ENCODE results near the gene PIAS1. TPM values are rescaled to one million over a fixed set of nuclear protein-coding genes. Genes with fewer than 3 reads are reported as not detected.
"Not testable (repeated sequence)": the region's sequence is repeated elsewhere in the genome, so short reads cannot be mapped to it uniquely, and the experiment has no call there.

Gene PIAS1
- polyA plus RNA-seq, 2 of the 4 experiments (the other 2 are of a cell fraction) = 23.2 to 49.5 TPM

DNA sequence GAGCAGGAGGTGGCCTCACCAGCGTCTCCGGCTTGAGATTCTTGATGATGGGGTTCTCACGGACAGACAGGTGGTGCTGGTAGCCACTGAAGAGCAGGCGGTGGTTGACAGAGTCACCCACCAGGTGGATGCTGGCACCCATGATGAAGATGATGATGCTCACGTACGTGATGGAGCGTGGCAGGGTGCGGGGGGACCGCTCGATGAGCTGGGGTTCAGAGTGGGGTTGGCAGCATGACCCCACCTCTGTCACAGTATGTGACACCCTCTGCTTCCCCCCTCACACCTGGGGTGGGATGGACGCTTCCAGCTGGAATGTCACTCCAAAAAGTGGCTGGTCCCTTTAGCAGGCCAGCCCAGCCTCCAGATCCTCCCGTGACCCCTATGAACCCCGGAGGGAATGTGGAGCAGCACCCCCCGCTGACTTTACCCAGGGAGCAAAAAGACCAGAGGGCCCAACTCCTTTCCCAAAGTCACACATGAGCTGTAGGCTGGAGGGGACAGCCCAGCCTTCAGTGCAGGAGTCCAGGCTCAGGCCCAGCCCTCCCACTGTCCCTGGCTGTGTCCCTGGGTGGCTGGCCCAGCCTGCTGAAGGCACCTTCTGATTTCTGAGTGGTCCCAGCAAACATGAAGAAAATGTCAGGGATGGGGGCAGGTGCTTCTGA lies 157.7 kb downstream of the PIAS1 start:
- H3K9me3 ChIP-seq = no peaks in the 10 kb centered on the region
- POLR2A ChIA-PET = interaction anchor here (0.6 kb wide), 1 partner anchor 158 kb away, joined by 3 read pairs; the partner anchor contains the start of gene PIAS1
- H3K4me2 ChIP-seq = no peak overlapping the region
- no peak overlapping the region for H3K27ac ChIP-seq
- WGBS (ENCODE audit: missing lambda C conversion rate) = 92% methylated on average over 14 of the region's 14 CpGs
- no peaks in the 10 kb centered on the region for H3K4me1 ChIP-seq
- FAIRE-seq (no peak), DNase-seq (ENCODE audit: low read depth in 1 of 2, low spot score in 1 of 2) (no peak), ATAC-seq (no peak)
- no peak overlapping the region for H3K4me3 ChIP-seq
- CTCF ChIA-PET = interaction anchor here (0.8 to 3.2 kb wide), 13 partner anchors 9 to 756 kb away, joined by 3 to 42 read pairs (median 10); partner anchors contain the start of gene CLN6
- TF ChIP-seq EHF (CRISPR knock-in tag; IDR thresholded peaks at IDR 0.05) (no peak), POLR2AphosphoS2 (conservative IDR thresholded peaks at IDR 0.05; ENCODE audit: low read length) (no peak), BHLHE40 (IDR thresholded peaks at IDR 0.05; ENCODE audit: low read depth, low read length) (no peak), RNF2 (IDR thresholded peaks at IDR 0.05; ENCODE audit: borderline replicate concordance, low read depth) (no peak), HOXB13 (CRISPR knock-in tag; IDR thresholded peaks at IDR 0.05; ENCODE audit: low read depth) (no peak), RCOR1 (IDR thresholded peaks at IDR 0.05; ENCODE audit: low read depth, low read length) (no peak)

- H3K9me3 ChIP-seq; CTCF ChIA-PET; ATAC-seq; H3K4me3 ChIP-seq; H3K27ac ChIP-seq; POLR2A ChIA-PET; FAIRE-seq; H3K4me2 ChIP-seq; H3K4me1 ChIP-seq; DNase-seq (ENCODE audit: low read depth in 1 of 2, low spot score in 1 of 2): not testable (repeated sequence)
- peak; percentile 20 for TF ChIP-seq MAFK (IDR thresholded peaks at IDR 0.05; ENCODE audit: partially characterized antibody)
- WGBS (ENCODE audit: missing lambda C conversion rate) = 95% methylated on average over 6 of the region's 6 CpGs
These were observed 159.4 kb downstream of the PIAS1 start for GRCh38 chr15:68213491-68213845.

DNA sequence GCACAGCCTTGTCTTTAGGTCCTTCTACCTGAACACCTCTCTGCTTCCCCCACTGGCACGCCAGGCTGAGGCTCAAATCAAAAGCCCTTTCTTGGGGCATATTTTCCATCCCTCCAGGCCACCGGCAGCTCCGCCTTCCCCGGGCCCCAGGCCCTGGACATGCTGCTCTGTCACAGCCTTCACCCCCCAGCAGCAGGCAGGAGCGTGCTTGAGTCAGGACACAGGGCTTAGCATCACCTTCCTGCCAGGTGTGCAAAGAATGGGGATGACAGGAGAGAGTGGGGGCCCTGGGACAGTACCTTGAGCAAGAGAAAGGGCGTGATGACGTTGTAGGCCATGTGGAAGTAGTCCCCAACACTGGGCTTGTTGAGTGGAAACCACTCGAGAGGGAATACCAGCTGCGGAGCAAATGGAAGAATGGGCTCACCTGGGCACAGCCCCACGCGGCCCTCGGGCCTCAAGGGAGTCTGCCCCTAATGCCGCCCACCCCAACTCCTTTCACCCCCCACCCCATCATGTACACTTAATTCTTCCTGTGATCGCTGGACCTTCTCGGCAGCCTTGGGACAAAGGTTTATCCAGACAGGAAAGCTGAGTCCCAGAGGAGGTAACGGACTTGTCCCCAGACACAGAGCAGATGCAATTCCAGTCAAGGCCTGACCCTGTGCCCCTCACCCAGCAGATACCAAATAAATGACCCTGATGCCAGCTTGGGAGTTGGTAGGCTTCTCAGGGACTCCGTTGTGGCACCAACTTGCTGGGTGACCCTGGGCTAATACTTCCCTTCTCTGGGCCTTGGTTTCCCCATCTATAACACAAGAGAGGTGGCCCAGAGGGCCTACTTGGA lies 160.1 kb downstream of the PIAS1 start:
- ChIA-PET POLR2A (no interaction called here), CTCF (no interaction called here)
- 93% methylated on average over 16 of the region's 17 CpGs for WGBS (ENCODE audit: missing lambda C conversion rate)
- TF ChIP-seq, protein P1, sequence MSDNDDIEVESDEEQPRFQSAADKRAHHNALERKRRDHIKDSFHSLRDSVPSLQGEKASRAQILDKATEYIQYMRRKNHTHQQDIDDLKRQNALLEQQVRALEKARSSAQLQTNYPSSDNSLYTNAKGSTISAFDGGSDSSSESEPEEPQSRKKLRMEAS (IDR thresholded peaks at IDR 0.05) = no peak
- TF ChIP-seq EHF (CRISPR knock-in tag; IDR thresholded peaks at IDR 0.05) (no peak), SREBF2 (IDR thresholded peaks at IDR 0.05) (no peak), RCOR1 (IDR thresholded peaks at IDR 0.05; ENCODE audit: low read depth, low read length) (no peak), CBX8 (IDR thresholded peaks at IDR 0.05) (no peak), NPAS2 (CRISPR knock-in tag; IDR thresholded peaks at IDR 0.05; ENCODE audit: borderline replicate concordance) (no peak)
- TF ChIP-seq, protein P2, sequence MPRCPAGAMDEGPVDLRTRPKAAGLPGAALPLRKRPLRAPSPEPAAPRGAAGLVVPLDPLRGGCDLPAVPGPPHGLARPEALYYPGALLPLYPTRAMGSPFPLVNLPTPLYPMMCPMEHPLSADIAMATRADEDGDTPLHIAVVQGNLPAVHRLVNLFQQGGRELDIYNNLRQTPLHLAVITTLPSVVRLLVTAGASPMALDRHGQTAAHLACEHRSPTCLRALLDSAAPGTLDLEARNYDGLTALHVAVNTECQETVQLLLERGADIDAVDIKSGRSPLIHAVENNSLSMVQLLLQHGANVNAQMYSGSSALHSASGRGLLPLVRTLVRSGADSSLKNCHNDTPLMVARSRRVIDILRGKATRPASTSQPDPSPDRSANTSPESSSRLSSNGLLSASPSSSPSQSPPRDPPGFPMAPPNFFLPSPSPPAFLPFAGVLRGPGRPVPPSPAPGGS (IDR thresholded peaks at IDR 0.05) = no peak
- H3K4me1 ChIP-seq = no peaks in the 10 kb centered on the region
- DNase-seq (ENCODE audit: low read depth in 1 of 2, low spot score in 1 of 2) (no peak), ATAC-seq (no peak), FAIRE-seq (no peak)
- no peak overlapping the region for H3K27ac ChIP-seq
- no peaks in the 10 kb centered on the region for H3K9me3 ChIP-seq
- no peak overlapping the region for H3K4me3 ChIP-seq
- no peak overlapping the region for H3K4me2 ChIP-seq

DNA sequence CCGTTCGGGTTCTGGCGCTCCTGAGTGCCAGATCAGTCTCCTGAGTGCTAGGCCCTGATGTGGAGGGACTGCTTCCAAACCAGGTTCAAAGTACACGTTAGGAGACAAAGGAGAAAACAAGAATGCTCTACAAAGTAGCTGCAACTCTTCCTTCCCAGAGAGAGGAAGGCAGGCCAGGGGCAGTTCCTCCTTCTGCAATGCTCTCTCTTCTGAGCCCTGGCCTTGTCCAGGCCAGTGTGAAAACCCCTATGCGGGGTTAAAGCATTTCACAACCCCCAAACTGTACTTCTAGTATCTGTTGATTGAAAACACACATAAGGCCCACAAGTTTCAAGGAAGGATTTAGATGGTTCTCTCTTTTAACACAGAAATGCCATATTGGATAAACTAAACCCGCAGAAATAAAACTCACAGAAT lies 160.7 kb downstream of the PIAS1 start:
- CTCF ChIA-PET = no interaction called here
- DNase-seq (ENCODE audit: low read depth in 1 of 2, low spot score in 1 of 2) (no peak), FAIRE-seq (no peak), ATAC-seq (no peak)
- POLR2A ChIA-PET = no interaction called here
- Histone ChIP-seq H3K27ac (no peak overlapping the region), H3K9me3 (no peaks in the 10 kb centered on the region), H3K4me1 (no peaks in the 10 kb centered on the region), H3K4me3 (no peak overlapping the region), H3K4me2 (no peak overlapping the region)
- WGBS (ENCODE audit: missing lambda C conversion rate) = 84% methylated on average over 6 of the region's 6 CpGs
- TF ChIP-seq EHMT2 (IDR thresholded peaks at IDR 0.05; ENCODE audit: low read depth) = no peak
- no peak for TF ChIP-seq CHD2 (IDR thresholded peaks at IDR 0.05; ENCODE audit: low read length, partially characterized antibody)
- no peak for TF ChIP-seq POLR2A (IDR thresholded peaks at IDR 0.05; ENCODE audit: low read length)
- no peak for TF ChIP-seq CTCF (IDR thresholded peaks at IDR 0.05)
- TF ChIP-seq, protein P2 (IDR thresholded peaks at IDR 0.05) = no peak
- TF ChIP-seq, protein P3, sequence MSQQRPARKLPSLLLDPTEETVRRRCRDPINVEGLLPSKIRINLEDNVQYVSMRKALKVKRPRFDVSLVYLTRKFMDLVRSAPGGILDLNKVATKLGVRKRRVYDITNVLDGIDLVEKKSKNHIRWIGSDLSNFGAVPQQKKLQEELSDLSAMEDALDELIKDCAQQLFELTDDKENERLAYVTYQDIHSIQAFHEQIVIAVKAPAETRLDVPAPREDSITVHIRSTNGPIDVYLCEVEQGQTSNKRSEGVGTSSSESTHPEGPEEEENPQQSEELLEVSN (IDR thresholded peaks at IDR 0.05; ENCODE audit: borderline replicate concordance, low read depth) = no peak
- no peak for TF ChIP-seq ZFP36 (IDR thresholded peaks at IDR 0.05; ENCODE audit: borderline replicate concordance, partially characterized antibody)
- no peak for TF ChIP-seq FOSB (CRISPR knock-in tag; IDR thresholded peaks at IDR 0.05)
